ENCODE measurements around the gene ZBTB3. TPM values are rescaled to one million over a fixed set of nuclear protein-coding genes. Genes with fewer than 3 reads are reported as not detected.

ZBTB3 gene
- total and polyA plus RNA-seq, 2 of the 13 experiments (the other 11 are each of a cell fraction or from before 2014, with no cell fraction given) = 3.4 to 5.2 TPM

DNA sequence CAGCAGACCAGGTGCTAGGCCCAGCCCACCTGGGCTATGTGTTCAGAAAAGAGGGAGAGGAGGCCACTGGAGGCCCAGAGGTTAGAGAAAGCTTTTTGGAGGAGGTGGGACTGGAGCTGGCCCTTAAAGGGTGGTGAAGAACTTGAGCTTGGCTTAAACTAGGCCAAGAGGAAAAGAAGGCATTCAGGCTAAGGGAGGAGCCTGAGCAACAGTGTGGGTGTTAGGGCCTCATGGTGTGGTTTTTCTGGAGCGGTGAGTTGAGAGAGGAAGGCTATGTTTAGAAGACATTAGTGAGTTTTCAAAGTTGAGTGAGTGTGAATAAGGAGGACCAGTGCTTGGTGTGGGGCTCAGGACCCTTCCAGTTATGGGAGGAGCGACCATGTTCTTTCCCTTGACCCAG, 23.4 kb upstream of the ZBTB3 start (continued):
- TF ChIP-seq TMF1 (CRISPR knock-in tag; IDR thresholded peaks at IDR 0.05; ENCODE audit: low read depth) (no peak), ZNF260 (CRISPR knock-in tag; IDR thresholded peaks at IDR 0.05; ENCODE audit: borderline replicate concordance, low read depth) (no peak), HNRNPLL (IDR thresholded peaks at IDR 0.05; ENCODE audit: low read depth, low read length, poor library complexity, severe bottlenecking) (no peak), MED1 (CRISPR knock-in tag; IDR thresholded peaks at IDR 0.05) (no peak), ZFP41 (CRISPR knock-in tag; IDR thresholded peaks at IDR 0.05; ENCODE audit: borderline replicate concordance) (no peak)

DNA sequence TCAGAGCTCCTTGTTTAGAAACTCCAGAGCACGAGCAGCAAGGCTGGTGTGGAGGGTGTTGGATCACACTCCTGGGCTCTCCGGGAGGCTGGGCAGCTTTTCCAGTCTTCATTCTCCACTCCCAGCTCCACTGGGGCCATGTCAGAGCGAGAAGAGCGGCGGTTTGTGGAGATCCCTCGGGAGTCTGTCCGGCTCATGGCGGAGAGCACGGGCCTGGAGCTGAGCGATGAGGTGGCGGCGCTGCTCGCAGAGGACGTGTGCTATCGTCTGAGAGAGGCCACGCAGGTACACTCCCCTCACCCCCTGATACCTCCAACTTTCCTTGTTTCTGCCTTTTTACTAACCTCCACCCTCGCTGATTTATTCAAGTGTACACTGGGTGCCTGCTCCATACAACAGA, 21.7 kb upstream of the ZBTB3 start:
- H3K9me3 ChIP-seq (ENCODE audit: low read length) = no peaks in the 10 kb centered on the region
- BruUV-seq (replicated peaks) = no TSS peak
- DNase-seq (ENCODE audit: low spot score) (no peak), ATAC-seq (no peak), FAIRE-seq (no peak)
- no peaks in the 10 kb centered on the region; a peak in 1 of 5 replicates for H3K27me3 ChIP-seq (ENCODE audit: control insufficient read depth in 1 of 2, insufficient read depth in 2 of 2, low read length in 2 of 2)
- in situ Hi-C loops (cut with HindIII; ENCODE audit: extremely low pct_ligation_motif_present, low pct_unique_long_range_greater_than_20kb) = no loop called here
- no peak overlapping the region for H3K4me2 ChIP-seq (ENCODE audit: low read depth, low read length)
- peaks cover 10% of the 10 kb centered on the region for H3K79me2 ChIP-seq (ENCODE audit: insufficient read depth, low read length)
- H3K36me3 ChIP-seq (replicated peaks in 1 of 2; ENCODE audit: control insufficient read depth in 1 of 2, insufficient read depth in 2 of 2, low read length in 2 of 2) = peaks cover 10 to 33% of the 10 kb centered on the region in 2 experiments
- TF ChIP-seq HOXA9 (CRISPR knock-in tag; IDR thresholded peaks at IDR 0.05; ENCODE audit: borderline replicate concordance) = no peak
- TF ChIP-seq, protein P1, sequence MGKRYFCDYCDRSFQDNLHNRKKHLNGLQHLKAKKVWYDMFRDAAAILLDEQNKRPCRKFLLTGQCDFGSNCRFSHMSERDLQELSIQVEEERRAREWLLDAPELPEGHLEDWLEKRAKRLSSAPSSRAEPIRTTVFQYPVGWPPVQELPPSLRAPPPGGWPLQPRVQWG (CRISPR knock-in tag; IDR thresholded peaks at IDR 0.05; ENCODE audit: borderline replicate concordance, low read depth) = no peak
- TF ChIP-seq SYNCRIP (IDR thresholded peaks at IDR 0.05; ENCODE audit: insufficient read depth, low read depth, low read length) = no peak
- no peak for TF ChIP-seq ARNT (IDR thresholded peaks at IDR 0.05)
- TF ChIP-seq MTF2 (CRISPR knock-in tag; IDR thresholded peaks at IDR 0.05; ENCODE audit: borderline replicate concordance) = no peak
- TF ChIP-seq, protein P2, sequence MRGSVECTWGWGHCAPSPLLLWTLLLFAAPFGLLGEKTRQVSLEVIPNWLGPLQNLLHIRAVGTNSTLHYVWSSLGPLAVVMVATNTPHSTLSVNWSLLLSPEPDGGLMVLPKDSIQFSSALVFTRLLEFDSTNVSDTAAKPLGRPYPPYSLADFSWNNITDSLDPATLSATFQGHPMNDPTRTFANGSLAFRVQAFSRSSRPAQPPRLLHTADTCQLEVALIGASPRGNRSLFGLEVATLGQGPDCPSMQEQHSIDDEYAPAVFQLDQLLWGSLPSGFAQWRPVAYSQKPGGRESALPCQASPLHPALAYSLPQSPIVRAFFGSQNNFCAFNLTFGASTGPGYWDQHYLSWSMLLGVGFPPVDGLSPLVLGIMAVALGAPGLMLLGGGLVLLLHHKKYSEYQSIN (CRISPR knock-in tag; IDR thresholded peaks at IDR 0.05; ENCODE audit: borderline replicate concordance) = no peak
- H4K20me1 ChIP-seq (ENCODE audit: insufficient read depth, low read length) = no peaks in the 10 kb centered on the region
- CTCF ChIA-PET (ENCODE audit: low intra/inter-chr PET ratio, low total read pairs) = no interaction called here
- H2AFZ ChIP-seq (ENCODE audit: low read length) = no peak overlapping the region
- H3K9ac ChIP-seq (ENCODE audit: insufficient read depth, low read depth, low read length) = no peak overlapping the region
- intact Hi-C loops (cut with micrococcal nuclease; ENCODE audit: unreplicated experiment) = no loop called here
- H3K4me3 ChIP-seq (replicated peaks in 1 of 3; ENCODE audit: insufficient read depth in 1 of 3, low read depth in 2 of 3, low read length in 3 of 3) = no peak overlapping the region
- no peak overlapping the region for H3K27ac ChIP-seq (ENCODE audit: extremely low read length, insufficient read depth, low read length)
- POLR2A ChIA-PET = interaction anchor here (1.1 to 1.6 kb wide), 2 partner anchors 22 to 57 kb away, joined by 4 read pairs; partner anchors contain the start of gene ZBTB3
- peaks cover 13% of the 10 kb centered on the region for H3K4me1 ChIP-seq (ENCODE audit: insufficient read depth, low read length)
- WGBS (ENCODE audit: low lambda C conversion rate) = 98% methylated on average over 17 of the region's 17 CpGs
